Measurements from ENCODE around the gene MTA1. TPM values are rescaled to one million over a fixed set of nuclear protein-coding genes. Genes with fewer than 3 reads are reported as not detected.

Gene MTA1
- total RNA-seq, 2 experiments from 2014 or later = 103 to 217 TPM

- Histone ChIP-seq H3K9me2 (ENCODE audit: insufficient read depth, low read length) (no peaks in the 10 kb centered on the region), H3K36me3 (ENCODE audit: insufficient read depth, low read length) (no peaks in the 10 kb centered on the region), H3K27ac (ENCODE audit: low read depth, low read length, poor library complexity, severe bottlenecking) (no peak overlapping the region), H4K20me1 (ENCODE audit: insufficient read depth, low read length) (no peaks in the 10 kb centered on the region), H3K9me3 (ENCODE audit: low read length) (no peaks in the 10 kb centered on the region), H3K4me1 (ENCODE audit: insufficient read depth, low read length, poor library complexity, severe bottlenecking) (no peaks in the 10 kb centered on the region), H3K4me2 (ENCODE audit: low read length) (no peak overlapping the region), H3K79me2 (ENCODE audit: insufficient read depth, low read depth, low read length) (no peaks in the 10 kb centered on the region), H3K4me3 (ENCODE audit: low read depth, low read length, poor library complexity, severe bottlenecking) (no peak overlapping the region), H2AFZ (ENCODE audit: low read length) (no peak overlapping the region)
- no peak for TF ChIP-seq EZH2phosphoT487 (IDR thresholded peaks at IDR 0.05; ENCODE audit: borderline replicate concordance, low read depth, low read length)
- ChIA-PET POLR2A (no interaction called here), CTCF (ENCODE audit: unreplicated experiment) (interaction anchor here (0.6 kb wide), 1 partner anchor 1624 kb away, joined by 3 read pairs; no protein-coding TSS in a partner anchor)
- BruUV-seq (replicated peaks) = no TSS peak
- intact Hi-C loops (cut with micrococcal nuclease; ENCODE audit: unreplicated experiment) = no loop called here
- no peak for DNase-seq (ENCODE audit: low spot score)
Observed at GRCh38 chr14:105382343-105383082, 37.1 kb upstream of the MTA1 start.

DNA sequence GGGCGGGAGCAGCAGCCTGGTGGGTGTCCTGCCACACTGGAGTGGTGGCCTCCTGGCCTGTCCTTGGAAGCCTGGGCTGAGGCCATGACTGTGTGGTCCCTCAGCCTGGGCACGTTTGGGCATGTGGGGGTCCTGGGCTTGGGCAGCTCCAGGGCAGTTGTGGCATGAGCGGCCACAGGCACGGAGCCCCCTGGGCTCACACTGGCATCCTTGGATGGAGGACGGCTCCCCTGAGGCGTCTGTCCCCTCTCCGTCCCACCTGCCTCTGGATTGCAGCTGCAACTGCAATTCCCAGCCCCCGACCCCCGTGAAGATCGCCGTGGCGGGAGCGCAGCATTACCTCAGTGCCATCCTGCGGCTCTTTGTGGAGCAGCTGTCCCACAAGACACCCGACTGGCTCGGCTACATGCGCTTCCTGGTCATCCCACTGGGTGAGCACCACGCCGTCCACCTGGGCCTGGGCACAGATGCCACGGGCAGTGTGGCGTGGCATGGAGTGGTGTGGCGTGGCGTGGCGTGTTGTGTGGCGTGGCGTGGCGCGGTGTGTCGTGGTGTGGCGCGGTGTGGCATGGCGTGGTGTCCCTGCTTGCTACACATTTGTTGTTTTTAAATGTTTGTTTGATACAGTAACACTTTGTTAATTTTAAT lies 36.4 kb upstream of the MTA1 start:
- TF ChIP-seq, protein P1, sequence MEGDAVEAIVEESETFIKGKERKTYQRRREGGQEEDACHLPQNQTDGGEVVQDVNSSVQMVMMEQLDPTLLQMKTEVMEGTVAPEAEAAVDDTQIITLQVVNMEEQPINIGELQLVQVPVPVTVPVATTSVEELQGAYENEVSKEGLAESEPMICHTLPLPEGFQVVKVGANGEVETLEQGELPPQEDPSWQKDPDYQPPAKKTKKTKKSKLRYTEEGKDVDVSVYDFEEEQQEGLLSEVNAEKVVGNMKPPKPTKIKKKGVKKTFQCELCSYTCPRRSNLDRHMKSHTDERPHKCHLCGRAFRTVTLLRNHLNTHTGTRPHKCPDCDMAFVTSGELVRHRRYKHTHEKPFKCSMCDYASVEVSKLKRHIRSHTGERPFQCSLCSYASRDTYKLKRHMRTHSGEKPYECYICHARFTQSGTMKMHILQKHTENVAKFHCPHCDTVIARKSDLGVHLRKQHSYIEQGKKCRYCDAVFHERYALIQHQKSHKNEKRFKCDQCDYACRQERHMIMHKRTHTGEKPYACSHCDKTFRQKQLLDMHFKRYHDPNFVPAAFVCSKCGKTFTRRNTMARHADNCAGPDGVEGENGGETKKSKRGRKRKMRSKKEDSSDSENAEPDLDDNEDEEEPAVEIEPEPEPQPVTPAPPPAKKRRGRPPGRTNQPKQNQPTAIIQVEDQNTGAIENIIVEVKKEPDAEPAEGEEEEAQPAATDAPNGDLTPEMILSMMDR (conservative IDR thresholded peaks at IDR 0.05; ENCODE audit: low read length) = no peak
- no peak for TF ChIP-seq EZH2phosphoT487 (IDR thresholded peaks at IDR 0.05; ENCODE audit: borderline replicate concordance, low read depth, low read length)
- Histone ChIP-seq H3K27ac (ENCODE audit: low read depth, low read length, poor library complexity, severe bottlenecking) (no peak overlapping the region), H3K9me3 (ENCODE audit: low read length) (no peaks in the 10 kb centered on the region), H3K4me3 (ENCODE audit: low read depth, low read length, poor library complexity, severe bottlenecking) (no peak overlapping the region), H4K20me1 (ENCODE audit: insufficient read depth, low read length) (no peaks in the 10 kb centered on the region), H2AFZ (ENCODE audit: low read length) (no peak overlapping the region), H3K4me2 (ENCODE audit: low read length) (no peak overlapping the region), H3K79me2 (ENCODE audit: insufficient read depth, low read depth, low read length) (no peaks in the 10 kb centered on the region), H3K9me2 (ENCODE audit: insufficient read depth, low read length) (no peaks in the 10 kb centered on the region), H3K36me3 (ENCODE audit: insufficient read depth, low read length) (no peaks in the 10 kb centered on the region), H3K4me1 (ENCODE audit: insufficient read depth, low read length, poor library complexity, severe bottlenecking) (no peaks in the 10 kb centered on the region)
- BruUV-seq (replicated peaks) = no TSS peak
- intact Hi-C loops (cut with micrococcal nuclease; ENCODE audit: unreplicated experiment) = no loop called here
- ChIA-PET CTCF (ENCODE audit: unreplicated experiment) (no interaction called here), POLR2A (no interaction called here)
- DNase-seq (ENCODE audit: low spot score) = no peak

GRCh38 chr14:105384041-105384557 lies 35.5 kb upstream of the MTA1 start:
- BruUV-seq (replicated peaks) = no TSS peak
- CTCF ChIA-PET (ENCODE audit: unreplicated experiment) = no interaction called here
- DNase-seq (ENCODE audit: low spot score) = no peak
- H3K4me3 ChIP-seq (ENCODE audit: low read depth, low read length, poor library complexity, severe bottlenecking) = no peak overlapping the region
- H3K9me2 ChIP-seq (ENCODE audit: insufficient read depth, low read length) = no peaks in the 10 kb centered on the region
- H2AFZ ChIP-seq (ENCODE audit: low read length) = no peak overlapping the region
- no peaks in the 10 kb centered on the region for H3K36me3 ChIP-seq (ENCODE audit: insufficient read depth, low read length)
- no peaks in the 10 kb centered on the region for H4K20me1 ChIP-seq (ENCODE audit: insufficient read depth, low read length)
- H3K4me2 ChIP-seq (ENCODE audit: low read length) = no peak overlapping the region
- intact Hi-C loops (cut with micrococcal nuclease; ENCODE audit: unreplicated experiment) = no loop called here
- no peaks in the 10 kb centered on the region for H3K4me1 ChIP-seq (ENCODE audit: insufficient read depth, low read length, poor library complexity, severe bottlenecking)
- no peaks in the 10 kb centered on the region for H3K79me2 ChIP-seq (ENCODE audit: insufficient read depth, low read depth, low read length)
- H3K9me3 ChIP-seq (ENCODE audit: low read length) = no peaks in the 10 kb centered on the region
- POLR2A ChIA-PET = no interaction called here
- H3K27ac ChIP-seq (ENCODE audit: low read depth, low read length, poor library complexity, severe bottlenecking) = no peak overlapping the region
- TF ChIP-seq, protein P1 (conservative IDR thresholded peaks at IDR 0.05; ENCODE audit: low read length) = no peak
- no peak for TF ChIP-seq EZH2phosphoT487 (IDR thresholded peaks at IDR 0.05; ENCODE audit: borderline replicate concordance, low read depth, low read length)

Data from OCI-LY7 (cell line).